WTC11 (cell line): ENCODE data around the gene ADK.

ENCODE experiments used
- CDX4 ChIP-seq: fragments of 250-450 bp; sonication (Bioruptor Pico); IDR thresholded peaks from 2 replicates; pipeline ENCODE4 v1.9.0; 2021; ENCODE audit warnings: moderate library complexity, mild to moderate bottlenecking, inconsistent platforms, borderline replicate concordance
- FOXK1 ChIP-seq: sonication (generic); formaldehyde crosslinking; IDR thresholded peaks from 2 replicates; pipeline ENCODE4 v1.8.0; 2022; ENCODE audit warnings: mild to moderate bottlenecking, moderate library complexity, missing genetic modification reagents
- MAX ChIP-seq: sonication (generic); formaldehyde crosslinking; IDR thresholded peaks from 2 replicates; pipeline ENCODE4 v1.8.0; 2022; ENCODE audit warnings: mild to moderate bottlenecking, missing genetic modification reagents
- NFE2L1 ChIP-seq: sonication (generic); formaldehyde crosslinking; IDR thresholded peaks from 2 replicates; pipeline ENCODE4 v1.8.1; 2023; ENCODE audit warnings: missing genetic modification reagents
- ZNF232 ChIP-seq: sonication (generic); formaldehyde crosslinking; IDR thresholded peaks from 2 replicates; pipeline ENCODE4 v1.8.0; 2022; ENCODE audit warnings: mild to moderate bottlenecking, missing genetic modification reagents
- TF ChIP-seq, protein P1 (sequence below): fragments of 200-600 bp; IDR thresholded peaks from 2 replicates; pipeline ENCODE4 v1.8.0; 2022; ENCODE audit warnings: antibody characterized with exemption

GRCh38 chr10:74186678-74187077, 35.7 kb downstream of the ADK start:
- TF ChIP-seq, protein P1, sequence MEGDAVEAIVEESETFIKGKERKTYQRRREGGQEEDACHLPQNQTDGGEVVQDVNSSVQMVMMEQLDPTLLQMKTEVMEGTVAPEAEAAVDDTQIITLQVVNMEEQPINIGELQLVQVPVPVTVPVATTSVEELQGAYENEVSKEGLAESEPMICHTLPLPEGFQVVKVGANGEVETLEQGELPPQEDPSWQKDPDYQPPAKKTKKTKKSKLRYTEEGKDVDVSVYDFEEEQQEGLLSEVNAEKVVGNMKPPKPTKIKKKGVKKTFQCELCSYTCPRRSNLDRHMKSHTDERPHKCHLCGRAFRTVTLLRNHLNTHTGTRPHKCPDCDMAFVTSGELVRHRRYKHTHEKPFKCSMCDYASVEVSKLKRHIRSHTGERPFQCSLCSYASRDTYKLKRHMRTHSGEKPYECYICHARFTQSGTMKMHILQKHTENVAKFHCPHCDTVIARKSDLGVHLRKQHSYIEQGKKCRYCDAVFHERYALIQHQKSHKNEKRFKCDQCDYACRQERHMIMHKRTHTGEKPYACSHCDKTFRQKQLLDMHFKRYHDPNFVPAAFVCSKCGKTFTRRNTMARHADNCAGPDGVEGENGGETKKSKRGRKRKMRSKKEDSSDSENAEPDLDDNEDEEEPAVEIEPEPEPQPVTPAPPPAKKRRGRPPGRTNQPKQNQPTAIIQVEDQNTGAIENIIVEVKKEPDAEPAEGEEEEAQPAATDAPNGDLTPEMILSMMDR, result no peak
- TF ChIP-seq MAX (CRISPR knock-in tag) (no peak), ZNF232 (CRISPR knock-in tag) (no peak), FOXK1 (CRISPR knock-in tag) (no peak), NFE2L1 (CRISPR knock-in tag) (no peak), CDX4 (no peak)
